Adrenal gland (tissue), 5 donors: ENCODE measurements around the gene GJB3.

Source experiments
- CTCF ChIP-seq, 6 experiments: fragments of 450-650 bp in 4 of 6; fragments of 200-600 bp in 2 of 6; sonication (generic) in 1 of 6; IDR thresholded peaks; 1 replicate in 5 of 6; 2 replicates in 1 of 6; pipeline versions ENCODE4 v1.5.1 to v1.8.0; 2016 to 2021; ENCODE audit warnings: antibody characterized with exemption in 6 of 6, mild to moderate bottlenecking in 2 of 6, moderate library complexity in 1 of 6
- POLR2A ChIP-seq, 2 donors: fragments of 450-650 bp; IDR thresholded peaks; one replicate each; pipeline ENCODE4 v1.6.1; 2017; ENCODE audit warnings: antibody characterized with exemption in 2 of 2, mild to moderate bottlenecking in 2 of 2, moderate library complexity in 1 of 2
- donor health status: DM: no; HTN: no; CAD: no.

- TF ChIP-seq CTCF (IDR thresholded peaks at IDR 0.05) (no peak), POLR2A (IDR thresholded peaks at IDR 0.05) (no peak)
Observed at GRCh38 chr1:34785875-34786470, 5.0 kb downstream of the GJB3 start.
